GM12875 (cell line): ENCODE results near the gene ZFHX3.

ENCODE experiments used
- H3K4me3 ChIP-seq: one replicate; pipeline ENCODE4 v1.5.1; 2011; ENCODE audit warnings: low read depth, low read length, control low read depth
- TF ChIP-seq, protein P1 (sequence below): IDR thresholded peaks from 2 replicates; pipeline ENCODE4 v1.5.1; 2011; ENCODE audit warnings: low read depth, mild to moderate bottlenecking, control low read depth, inconsistent platforms, low read length, moderate library complexity, borderline replicate concordance; ENCODE audit not compliant: insufficient read depth

Gene ZFHX3

DNA sequence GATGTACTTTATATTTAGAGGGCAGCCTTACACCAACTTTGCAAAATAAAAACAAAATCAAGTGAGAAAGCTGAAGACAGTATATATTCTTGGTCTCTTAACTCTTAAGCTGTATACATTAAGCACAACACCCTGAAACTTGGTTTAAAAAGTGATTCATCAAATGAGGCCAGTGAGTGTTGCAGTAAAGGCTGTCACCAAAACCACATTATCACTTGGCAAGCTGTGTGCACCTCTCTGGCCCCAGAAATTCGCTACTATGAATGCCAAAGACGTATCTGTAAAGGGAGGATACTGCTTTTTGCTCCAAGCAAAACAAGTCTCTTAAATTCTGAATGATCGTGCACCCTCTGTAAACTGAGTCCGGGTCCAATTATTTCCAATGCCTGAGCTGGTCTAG lies 163.9 kb downstream of the ZFHX3 start:
- TF ChIP-seq, protein P1, sequence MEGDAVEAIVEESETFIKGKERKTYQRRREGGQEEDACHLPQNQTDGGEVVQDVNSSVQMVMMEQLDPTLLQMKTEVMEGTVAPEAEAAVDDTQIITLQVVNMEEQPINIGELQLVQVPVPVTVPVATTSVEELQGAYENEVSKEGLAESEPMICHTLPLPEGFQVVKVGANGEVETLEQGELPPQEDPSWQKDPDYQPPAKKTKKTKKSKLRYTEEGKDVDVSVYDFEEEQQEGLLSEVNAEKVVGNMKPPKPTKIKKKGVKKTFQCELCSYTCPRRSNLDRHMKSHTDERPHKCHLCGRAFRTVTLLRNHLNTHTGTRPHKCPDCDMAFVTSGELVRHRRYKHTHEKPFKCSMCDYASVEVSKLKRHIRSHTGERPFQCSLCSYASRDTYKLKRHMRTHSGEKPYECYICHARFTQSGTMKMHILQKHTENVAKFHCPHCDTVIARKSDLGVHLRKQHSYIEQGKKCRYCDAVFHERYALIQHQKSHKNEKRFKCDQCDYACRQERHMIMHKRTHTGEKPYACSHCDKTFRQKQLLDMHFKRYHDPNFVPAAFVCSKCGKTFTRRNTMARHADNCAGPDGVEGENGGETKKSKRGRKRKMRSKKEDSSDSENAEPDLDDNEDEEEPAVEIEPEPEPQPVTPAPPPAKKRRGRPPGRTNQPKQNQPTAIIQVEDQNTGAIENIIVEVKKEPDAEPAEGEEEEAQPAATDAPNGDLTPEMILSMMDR: no peak
- no peak overlapping the region for H3K4me3 ChIP-seq

DNA sequence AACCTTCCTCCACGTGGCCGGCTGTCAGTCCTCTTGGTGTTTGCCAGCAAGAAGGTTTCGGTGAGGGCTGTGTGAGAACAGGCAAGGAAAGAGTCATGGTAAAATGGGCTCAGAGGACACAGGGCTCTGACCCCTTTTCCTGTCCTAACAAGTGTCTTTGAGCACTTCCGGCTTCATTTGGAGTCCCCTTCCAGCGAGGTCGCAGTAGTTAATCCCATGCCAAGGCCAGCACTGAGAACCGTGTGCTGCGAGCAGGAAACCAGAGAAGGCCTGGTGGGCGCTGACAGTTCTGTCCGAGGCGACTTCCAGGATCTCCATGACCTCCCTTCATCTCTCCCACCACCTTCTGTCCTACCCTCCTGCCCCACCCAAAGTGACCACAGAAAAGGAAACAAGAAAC lies 168.1 kb downstream of the ZFHX3 start:
- TF ChIP-seq, protein P1: no peak
- H3K4me3 ChIP-seq: no peak overlapping the region

DNA sequence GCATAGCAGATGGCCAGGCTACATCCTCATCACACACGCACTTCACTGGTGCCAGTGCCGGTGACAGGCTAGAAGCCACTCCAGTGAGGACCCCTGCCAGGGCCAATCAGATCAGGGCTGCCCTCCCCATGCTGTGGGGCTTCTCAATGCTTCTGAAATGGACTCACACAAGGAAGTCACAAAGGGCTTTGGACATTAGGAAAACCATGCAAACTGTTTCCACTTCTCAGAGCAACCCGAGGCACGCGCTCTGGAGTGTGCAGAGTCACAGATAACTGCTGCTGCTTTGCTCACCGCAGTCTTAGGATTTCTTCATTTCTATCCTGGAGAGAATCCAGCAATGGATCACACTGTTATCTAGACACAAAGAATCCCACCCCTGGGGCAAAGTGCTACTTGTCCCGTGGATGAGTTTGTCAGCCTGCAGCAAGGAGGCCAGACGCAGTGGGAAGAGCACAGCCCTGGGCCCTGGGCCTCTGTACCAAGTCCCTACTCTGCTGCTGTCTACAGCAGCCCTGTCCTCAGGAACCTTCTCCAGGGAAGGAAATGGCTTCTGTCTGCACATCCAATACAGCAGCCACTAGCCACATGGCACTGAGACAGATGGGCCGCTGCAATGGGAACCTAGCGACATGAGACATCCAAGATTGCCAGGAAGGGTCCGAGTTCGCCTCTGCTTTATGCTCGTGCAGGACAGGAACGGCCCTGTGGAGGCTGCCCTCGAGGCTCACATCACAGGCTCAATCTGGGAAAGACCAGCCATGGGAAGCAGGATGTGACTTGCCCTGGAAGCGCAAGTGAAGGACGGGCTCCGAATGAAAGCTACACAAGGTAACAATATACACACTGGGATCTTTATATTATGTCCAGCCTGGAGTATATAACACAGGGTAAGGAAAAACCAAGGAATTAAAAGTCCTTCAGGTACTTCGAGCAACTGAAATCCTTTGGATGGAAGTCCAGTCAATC lies 169.3 kb downstream of the ZFHX3 start:
- no peak overlapping the region for H3K4me3 ChIP-seq
- TF ChIP-seq, protein P1: no peak

DNA sequence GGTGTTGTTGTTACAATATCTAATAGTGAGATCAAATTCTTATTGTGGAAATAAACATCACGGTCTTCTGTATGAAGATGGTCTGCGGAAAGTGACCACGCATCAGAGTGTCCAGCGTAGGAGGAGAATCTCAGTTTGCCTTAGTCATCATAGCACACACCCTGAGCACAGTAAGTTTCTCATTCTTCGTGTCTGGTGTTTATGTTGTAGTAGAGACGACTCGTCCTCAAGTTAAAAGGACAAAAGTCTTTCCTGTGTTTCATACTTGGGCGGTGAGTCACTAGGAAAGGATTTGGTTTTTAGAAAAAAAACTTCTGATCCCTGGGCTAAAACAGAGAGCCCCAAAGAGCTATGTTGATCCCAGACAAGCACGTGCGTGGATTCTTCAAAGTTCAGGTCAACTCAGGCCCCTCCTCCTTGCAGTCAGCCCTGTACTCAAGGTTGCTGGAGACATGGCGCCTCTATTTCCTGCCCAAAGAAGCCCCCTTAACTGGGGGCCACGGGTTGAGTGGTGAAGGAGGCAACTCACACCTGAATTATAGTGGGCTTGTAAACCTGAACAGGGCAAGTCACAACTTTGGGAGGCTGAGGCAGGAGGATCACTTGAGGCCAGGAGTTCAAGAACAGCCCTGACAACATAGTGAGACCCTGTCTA lies 170.4 kb downstream of the ZFHX3 start:
- TF ChIP-seq, protein P1: no peak
- H3K4me3 ChIP-seq: no peak overlapping the region

DNA sequence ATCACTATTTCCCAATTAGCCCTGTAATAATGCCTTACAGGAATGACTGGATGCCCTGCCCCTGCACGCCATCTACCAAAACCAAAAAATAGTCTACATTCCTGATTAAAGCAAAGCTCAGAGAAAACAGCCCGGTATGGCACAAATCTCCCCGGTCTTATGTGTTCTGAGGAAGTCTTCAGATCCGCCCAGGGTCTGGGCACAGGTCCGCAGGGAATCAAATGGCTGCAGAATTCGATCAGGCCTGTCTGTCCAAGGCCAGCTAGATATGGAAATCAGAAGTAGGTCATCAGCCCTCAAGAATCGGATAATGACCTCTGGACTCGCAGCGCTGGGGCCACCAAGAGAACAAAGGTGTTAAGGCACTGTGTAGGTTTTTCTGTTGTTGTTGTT lies 171.0 kb downstream of the ZFHX3 start:
- TF ChIP-seq, protein P1: no peak
- H3K4me3 ChIP-seq: no peak overlapping the region

DNA sequence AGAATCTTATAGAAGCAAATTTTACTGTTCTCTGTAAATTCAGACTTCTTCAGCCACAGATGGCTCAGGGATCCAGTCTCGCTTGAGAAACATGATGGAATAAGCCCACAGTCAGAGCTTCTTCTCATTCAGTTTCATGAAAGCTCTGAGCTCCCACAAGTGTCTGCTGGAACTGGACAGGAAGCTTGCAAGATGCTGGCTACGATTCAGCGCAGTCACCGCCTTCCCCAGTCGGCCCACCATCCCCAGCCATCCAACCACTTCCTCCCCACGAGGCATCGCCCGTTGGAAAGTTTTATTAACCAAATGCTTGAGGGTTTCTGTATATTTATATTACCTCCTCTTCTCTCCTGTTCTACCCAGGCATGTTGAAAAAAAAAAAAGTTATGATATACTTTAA lies 171.7 kb downstream of the ZFHX3 start:
- TF ChIP-seq, protein P1: no peak
- H3K4me3 ChIP-seq: no peak overlapping the region
